Measurements from ENCODE around the gene TNNI3.
"Not testable (repeated sequence)": the region's sequence is repeated elsewhere in the genome, so short reads cannot be mapped to it uniquely, and the experiment has no call there.

TNNI3 gene

GRCh38 chr19:55172741-55173140 is 15.2 kb upstream of the TNNI3 start:
- FAIRE-seq = no peak

GRCh38 chr19:55172318-55172717 is 14.8 kb upstream of the TNNI3 start:
- not testable (repeated sequence) for FAIRE-seq

- FAIRE-seq = no peak
Measured at GRCh38 chr19:55171440-55171839, 13.9 kb upstream of the TNNI3 start.

GRCh38 chr19:55169136-55169535 is 11.6 kb upstream of the TNNI3 start:
- FAIRE-seq = no peak

GRCh38 chr19:55166530-55167268 is 9.2 kb upstream of the TNNI3 start, which contains the start of gene DNAAF3:
Gene DNAAF3 (minus strand): TSS chr19:55166613. CDS start chr19:55166413, 200 bp downstream.
- FAIRE-seq = peak; percentile 96

GRCh38 chr19:55165952-55166529 is 8.5 kb upstream of the TNNI3 start:
- FAIRE-seq = peak; percentile 56

GRCh38 chr19:55161571-55162322 is 4.2 kb upstream of the TNNI3 start:
- no peak for FAIRE-seq

- no peak for FAIRE-seq
Measured at GRCh38 chr19:55160986-55161365, 3.4 kb upstream of the TNNI3 start.

- peak; percentile 50 for FAIRE-seq
Measured at GRCh38 chr19:55160128-55160985, 2.8 kb upstream of the TNNI3 start.

GRCh38 chr19:55158848-55159749 is 1.6 kb upstream of the TNNI3 start:
- no peak for FAIRE-seq

- FAIRE-seq = no peak
Measured at GRCh38 chr19:55158423-55158822, 891 bp upstream of the TNNI3 start.

GRCh38 chr19:55156202-55157063 is 1.1 kb downstream of the TNNI3 start:
- no peak for FAIRE-seq

- not testable (repeated sequence) for FAIRE-seq
Measured at GRCh38 chr19:55155784-55156183, 1.7 kb downstream of the TNNI3 start.

- FAIRE-seq = no peak
Measured at GRCh38 chr19:55153652-55154264, 3.8 kb downstream of the TNNI3 start.

GRCh38 chr19:55152017-55152416 is 5.5 kb downstream of the TNNI3 start:
- FAIRE-seq = no peak

GRCh38 chr19:55149078-55150003 is 8.2 kb downstream of the TNNI3 start, which contains the start of gene TNNT1:
Gene TNNT1 (minus strand): TSS chr19:55149206. CDS start chr19:55147157, 2,049 bp downstream.
- no peak for FAIRE-seq

GRCh38 chr19:55147545-55148251 is 9.8 kb downstream of the TNNI3 start:
- no peak for FAIRE-seq

- no peak for FAIRE-seq
Measured at GRCh38 chr19:55146705-55147273, 10.7 kb downstream of the TNNI3 start.

All from TTC549 (cell line).